Measurements from ENCODE around the gene HCN2. TPM values are rescaled to one million over a fixed set of nuclear protein-coding genes. Genes with fewer than 3 reads are reported as not detected.

HCN2 gene
- total RNA-seq, 2 donors from 2014 or later = 0.26 TPM; not detected in 1

GRCh38 chr19:647566-648284 is 58.0 kb downstream of the HCN2 start:
- Histone ChIP-seq H3K36me3 (replicated peaks in 1 of 2; ENCODE audit: insufficient read depth in 1 of 2, low read depth in 2 of 2) (peaks cover 15 to 19% of the 10 kb centered on the region in 2 donors), H3K27me3 (no peaks in the 10 kb centered on the region), H3K4me1 (no peaks in the 10 kb centered on the region), H3K9me3 (no peaks in the 10 kb centered on the region), H3K27ac (no peak overlapping the region), H3K4me3 (no peak overlapping the region)
- intact Hi-C loops (cut with DNase I) = no loop called here
- TF ChIP-seq POLR2A (IDR thresholded peaks at IDR 0.05) (no peak), CTCF (IDR thresholded peaks at IDR 0.05) (no peak)
- WGBS, 2 donors = 93 to 95% methylated on average over 41 of the region's 52 CpGs
- ATAC-seq (no peak), DNase-seq (no peak)

DNA sequence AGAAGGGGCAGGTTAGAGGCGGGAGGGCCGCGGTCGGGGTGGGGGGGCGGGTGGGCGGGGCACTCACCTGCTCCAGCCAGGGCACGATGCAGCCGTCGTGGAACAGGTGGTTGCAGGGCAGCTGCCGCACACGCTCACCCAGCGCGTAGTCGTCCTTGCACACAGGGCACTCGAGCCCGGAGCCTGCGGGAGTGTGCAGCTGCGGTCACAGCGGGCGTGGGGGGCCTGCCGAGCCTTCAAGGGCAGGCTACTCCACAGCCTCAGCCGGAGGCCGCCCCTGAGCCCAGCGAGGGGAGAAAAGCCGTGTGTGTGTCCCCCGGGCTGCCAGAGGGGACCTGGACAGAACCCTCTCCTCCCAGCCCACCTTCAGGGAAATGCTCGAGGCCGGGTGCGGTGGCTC is 58.6 kb downstream of the HCN2 start:
- intact Hi-C loops (cut with DNase I) = no loop called here
- 84 to 91% methylated on average over 10 to 18 of the region's 29 CpGs for WGBS, 2 donors
- DNase-seq = no peak
- Histone ChIP-seq H3K9me3 (no peaks in the 10 kb centered on the region), H3K36me3 (replicated peaks in 1 of 2; ENCODE audit: insufficient read depth in 1 of 2, low read depth in 2 of 2) (peaks cover 15 to 19% of the 10 kb centered on the region in 2 donors), H3K4me1 (no peaks in the 10 kb centered on the region), H3K4me3 (no peak overlapping the region), H3K27me3 (no peaks in the 10 kb centered on the region), H3K27ac (no peak overlapping the region)
- TF ChIP-seq CTCF (IDR thresholded peaks at IDR 0.05) = no peak
- TF ChIP-seq POLR2A (IDR thresholded peaks at IDR 0.05) = no peak
- ATAC-seq = no peak

- Histone ChIP-seq H3K4me3 (no peak overlapping the region), H3K27me3 (no peaks in the 10 kb centered on the region), H3K36me3 (replicated peaks in 1 of 2; ENCODE audit: insufficient read depth in 1 of 2, low read depth in 2 of 2) (peaks cover 15 to 19% of the 10 kb centered on the region in 2 donors), H3K4me1 (no peaks in the 10 kb centered on the region), H3K27ac (no peak overlapping the region), H3K9me3 (no peaks in the 10 kb centered on the region)
- WGBS, 2 donors = 89 to 92% methylated on average over 11 to 49 of the region's 53 CpGs
- ATAC-seq (no peak), DNase-seq (no peak)
- intact Hi-C loops (cut with DNase I) = no loop called here
- no peak for TF ChIP-seq POLR2A (IDR thresholded peaks at IDR 0.05)
- TF ChIP-seq CTCF (IDR thresholded peaks at IDR 0.05) = no peak
These were observed 59.5 kb downstream of the HCN2 start for GRCh38 chr19:648904-649801.

GRCh38 chr19:650121-650520 is 60.4 kb downstream of the HCN2 start:
- H3K36me3 ChIP-seq (replicated peaks in 1 of 2; ENCODE audit: insufficient read depth in 1 of 2, low read depth in 2 of 2) = peaks cover 15 to 19% of the 10 kb centered on the region in 2 donors
- no peaks in the 10 kb centered on the region for H3K4me1 ChIP-seq
- intact Hi-C loops (cut with DNase I) = no loop called here
- no peak for ATAC-seq
- DNase-seq = no peak
- no peak overlapping the region for H3K27ac ChIP-seq
- no peak for TF ChIP-seq CTCF (IDR thresholded peaks at IDR 0.05)
- TF ChIP-seq POLR2A (IDR thresholded peaks at IDR 0.05) = no peak
- no peaks in the 10 kb centered on the region for H3K9me3 ChIP-seq
- H3K4me3 ChIP-seq = no peak overlapping the region
- no peaks in the 10 kb centered on the region for H3K27me3 ChIP-seq
- WGBS, 2 donors = 93% methylated on average over 10 to 11 of the region's 11 CpGs

All from body of pancreas (tissue), 4 donors.